WTC11 (cell line): ENCODE results near the gene MAPT. TPM values are rescaled to one million over a fixed set of nuclear protein-coding genes. Genes with fewer than 3 reads are reported as not detected.

ENCODE experiments used
- ATAC-seq: fragments of 200-7000 bp; cut with Tn5 transposase; 2 replicates; pipeline ENCODE4 v1.10.0; 2021; ENCODE audit warnings: mild to moderate bottlenecking, moderate library complexity
- CTCF ChIA-PET: fragments of 300-600 bp; sonication (Branson Sonifier 250); formaldehyde crosslinking; loops from one replicate; lab custom pipeline; 2021; ENCODE audit warnings: antibody characterized with exemption; lab: Charles Lee
- POLR2A ChIA-PET: fragments of 350-600 bp; sonication (Branson Sonifier 250); formaldehyde crosslinking; loops from one replicate; lab custom pipeline; 2021; ENCODE audit warnings: antibody characterized with exemption; lab: Charles Lee
- DNase-seq: peaks from one replicate; pipeline ENCODE4 v3.0.0; 2021; ENCODE audit warnings: low spot score
- H3K27ac Mint-ChIP-seq: 2 replicates; pipeline ENCODE4 v1.8.0; 2021; ENCODE audit warnings: mixed read lengths
- H3K27me3 Mint-ChIP-seq: 2 replicates; pipeline ENCODE4 v1.8.0; 2021; ENCODE audit warnings: low read depth, mild to moderate bottlenecking, moderate library complexity, mixed read lengths
- H3K36me3 Mint-ChIP-seq: 2 replicates; pipeline ENCODE4 v1.8.0; 2021; ENCODE audit warnings: mixed read lengths
- H3K4me1 Mint-ChIP-seq: 2 replicates; pipeline ENCODE4 v1.8.0; 2022; ENCODE audit warnings: mixed read lengths
- H3K4me3 Mint-ChIP-seq: 2 replicates; pipeline ENCODE4 v1.8.0; 2021; ENCODE audit warnings: mild to moderate bottlenecking, moderate library complexity, mixed read lengths
- H3K9me3 Mint-ChIP-seq: 2 replicates; pipeline ENCODE4 v1.8.0; 2021; ENCODE audit warnings: mixed read lengths
- CTCF ChIP-seq: fragments of 200-600 bp; IDR thresholded peaks from 2 replicates; pipeline ENCODE4 v1.8.0; 2022; ENCODE audit warnings: antibody characterized with exemption
- E2F5 ChIP-seq: sonication (generic); formaldehyde crosslinking; IDR thresholded peaks from 2 replicates; pipeline ENCODE4 v1.8.1; 2022; ENCODE audit warnings: mild to moderate bottlenecking, moderate library complexity, missing genetic modification reagents
- FOXJ3 ChIP-seq: sonication (generic); formaldehyde crosslinking; IDR thresholded peaks from 2 replicates; pipeline ENCODE4 v1.9.0; 2021; ENCODE audit warnings: missing genetic modification reagents, mild to moderate bottlenecking, borderline replicate concordance
- HMGA2 ChIP-seq: fragments of 250-450 bp; sonication (Bioruptor Pico); IDR thresholded peaks from 2 replicates; pipeline ENCODE4 v1.4.0; 2021; ENCODE audit warnings: mild to moderate bottlenecking, moderate library complexity
- JAZF1 ChIP-seq: fragments of 250-450 bp; sonication (Bioruptor Pico); IDR thresholded peaks from 2 replicates; pipeline ENCODE4 v1.9.0; 2021; ENCODE audit warnings: moderate library complexity, mild to moderate bottlenecking, inconsistent platforms
- MLX ChIP-seq: sonication (generic); formaldehyde crosslinking; IDR thresholded peaks from 2 replicates; pipeline ENCODE4 v1.8.1; 2023; ENCODE audit warnings: mild to moderate bottlenecking, missing genetic modification reagents, moderate library complexity
- NFYB ChIP-seq: sonication (generic); formaldehyde crosslinking; conservative IDR thresholded peaks from 2 replicates; pipeline ENCODE4 v1.8.0; 2022; ENCODE audit warnings: low read depth, missing genetic modification reagents
- SMAD3 ChIP-seq: sonication (generic); formaldehyde crosslinking; IDR thresholded peaks from 2 replicates; pipeline ENCODE4 v1.8.0; 2022; ENCODE audit warnings: missing genetic modification reagents, mild to moderate bottlenecking, borderline replicate concordance
- TCF7 ChIP-seq: sonication (generic); formaldehyde crosslinking; IDR thresholded peaks from 2 replicates; pipeline ENCODE4 v1.8.0; 2022; ENCODE audit warnings: mild to moderate bottlenecking, low read depth, missing genetic modification reagents, moderate library complexity
- TP53 ChIP-seq: sonication (generic); formaldehyde crosslinking; IDR thresholded peaks from 2 replicates; pipeline ENCODE4 v1.8.1; 2023; ENCODE audit warnings: mild to moderate bottlenecking, missing genetic modification reagents
- ZBTB43 ChIP-seq: sonication (generic); formaldehyde crosslinking; IDR thresholded peaks from 2 replicates; pipeline ENCODE4 v1.8.1; 2023; ENCODE audit warnings: mild to moderate bottlenecking, missing genetic modification reagents
- ZNF138 ChIP-seq: sonication (generic); formaldehyde crosslinking; conservative IDR thresholded peaks from 2 replicates; pipeline ENCODE4 v1.8.1; 2022; ENCODE audit warnings: mild to moderate bottlenecking, moderate library complexity, missing genetic modification reagents
- ZNF263 ChIP-seq: sonication (generic); formaldehyde crosslinking; IDR thresholded peaks from 2 replicates; pipeline ENCODE4 v1.8.1; 2022; ENCODE audit warnings: low read depth, mild to moderate bottlenecking, moderate library complexity, missing genetic modification reagents
- ZNF425 ChIP-seq: fragments of 250-450 bp; sonication (Bioruptor Pico); conservative IDR thresholded peaks from 2 replicates; pipeline ENCODE4 v1.9.0; 2021; ENCODE audit warnings: mild to moderate bottlenecking
- ZNF671 ChIP-seq: fragments of 250-450 bp; sonication (Bioruptor Pico); IDR thresholded peaks from 2 replicates; pipeline ENCODE4 v1.8.0; 2021; ENCODE audit warnings: mild to moderate bottlenecking
- total RNA-seq: library from RNA; stranded (reverse); gene quantifications from 3 replicates; pipeline ENCODE4 v1.2.3, GENCODE V29; 2021
- TF ChIP-seq, protein P1 (sequence below): sonication (generic); formaldehyde crosslinking; IDR thresholded peaks from 2 replicates; pipeline ENCODE4 v1.8.0; 2022; ENCODE audit warnings: mild to moderate bottlenecking, missing genetic modification reagents
- TF ChIP-seq, protein P2 (sequence below): fragments of 250-450 bp; sonication (Bioruptor Pico); IDR thresholded peaks from 2 replicates; pipeline ENCODE4 v1.9.0; 2021; ENCODE audit warnings: mild to moderate bottlenecking
- TF ChIP-seq, protein P3 (sequence below): sonication (generic); formaldehyde crosslinking; IDR thresholded peaks from 2 replicates; pipeline ENCODE4 v1.8.1; 2022; ENCODE audit warnings: low read depth, mild to moderate bottlenecking, moderate library complexity, missing genetic modification reagents, borderline replicate concordance
- TF ChIP-seq, protein P4 (sequence below): sonication (generic); formaldehyde crosslinking; IDR thresholded peaks from 2 replicates; pipeline ENCODE4 v1.8.0; 2023; ENCODE audit warnings: missing genetic modification reagents

Gene MAPT
- total RNA-seq, 1 experiment from 2014 or later = 2.2 TPM

DNA sequence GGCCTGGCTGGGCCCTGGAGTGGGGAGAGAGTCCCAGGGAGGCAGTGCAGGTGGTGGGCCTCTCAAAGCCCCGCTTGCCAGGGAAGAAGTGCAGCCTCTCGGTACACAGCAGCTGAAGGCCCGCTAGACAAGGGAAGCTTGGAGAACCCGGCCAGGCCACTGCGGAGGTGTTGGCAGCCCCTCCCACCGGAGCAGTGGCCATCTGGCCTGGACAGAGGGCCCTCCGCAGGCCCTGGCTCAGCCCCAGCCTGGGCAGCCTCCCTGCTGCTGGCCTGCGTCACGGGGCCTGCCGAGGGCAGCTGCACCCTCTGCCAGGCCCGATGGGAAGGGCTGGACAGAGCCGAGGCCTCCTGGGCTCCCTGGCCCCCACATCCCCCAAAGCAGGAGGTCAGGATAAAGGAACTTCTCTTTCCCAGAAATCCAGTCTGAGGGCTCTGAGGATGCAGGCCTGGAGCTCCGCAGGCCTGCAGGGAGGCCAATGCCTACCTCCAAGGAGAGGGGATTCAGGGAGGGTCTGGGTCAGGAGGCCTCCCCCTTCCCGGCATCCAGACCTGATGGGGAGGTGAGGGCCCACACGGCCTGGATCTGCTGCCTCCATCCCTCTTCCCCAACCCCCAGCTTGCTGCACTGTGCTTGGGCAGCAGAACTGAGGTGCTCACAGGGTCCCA lies 45.4 kb upstream of the MAPT start:
- Mint-ChIP-seq H3K4me3 (no peak overlapping the region), H3K27ac (no peak overlapping the region), H3K27me3 (no peaks in the 10 kb centered on the region; the same call in 1 of the 2 replicates), H3K4me1 (no peaks in the 10 kb centered on the region), H3K9me3 (no peaks in the 10 kb centered on the region), H3K36me3 (no peaks in the 10 kb centered on the region)
- no peak for TF ChIP-seq TP53 (CRISPR knock-in tag)
- TF ChIP-seq ZNF263 (CRISPR knock-in tag) = no peak
- TF ChIP-seq, protein P1, sequence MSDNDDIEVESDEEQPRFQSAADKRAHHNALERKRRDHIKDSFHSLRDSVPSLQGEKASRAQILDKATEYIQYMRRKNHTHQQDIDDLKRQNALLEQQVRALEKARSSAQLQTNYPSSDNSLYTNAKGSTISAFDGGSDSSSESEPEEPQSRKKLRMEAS (CRISPR knock-in tag) = no peak
- no peak for TF ChIP-seq TCF7 (CRISPR knock-in tag)
- no peak for TF ChIP-seq CTCF
- no peak for TF ChIP-seq E2F5 (CRISPR knock-in tag)
- no peak for TF ChIP-seq SMAD3 (CRISPR knock-in tag)
- TF ChIP-seq, protein P2, sequence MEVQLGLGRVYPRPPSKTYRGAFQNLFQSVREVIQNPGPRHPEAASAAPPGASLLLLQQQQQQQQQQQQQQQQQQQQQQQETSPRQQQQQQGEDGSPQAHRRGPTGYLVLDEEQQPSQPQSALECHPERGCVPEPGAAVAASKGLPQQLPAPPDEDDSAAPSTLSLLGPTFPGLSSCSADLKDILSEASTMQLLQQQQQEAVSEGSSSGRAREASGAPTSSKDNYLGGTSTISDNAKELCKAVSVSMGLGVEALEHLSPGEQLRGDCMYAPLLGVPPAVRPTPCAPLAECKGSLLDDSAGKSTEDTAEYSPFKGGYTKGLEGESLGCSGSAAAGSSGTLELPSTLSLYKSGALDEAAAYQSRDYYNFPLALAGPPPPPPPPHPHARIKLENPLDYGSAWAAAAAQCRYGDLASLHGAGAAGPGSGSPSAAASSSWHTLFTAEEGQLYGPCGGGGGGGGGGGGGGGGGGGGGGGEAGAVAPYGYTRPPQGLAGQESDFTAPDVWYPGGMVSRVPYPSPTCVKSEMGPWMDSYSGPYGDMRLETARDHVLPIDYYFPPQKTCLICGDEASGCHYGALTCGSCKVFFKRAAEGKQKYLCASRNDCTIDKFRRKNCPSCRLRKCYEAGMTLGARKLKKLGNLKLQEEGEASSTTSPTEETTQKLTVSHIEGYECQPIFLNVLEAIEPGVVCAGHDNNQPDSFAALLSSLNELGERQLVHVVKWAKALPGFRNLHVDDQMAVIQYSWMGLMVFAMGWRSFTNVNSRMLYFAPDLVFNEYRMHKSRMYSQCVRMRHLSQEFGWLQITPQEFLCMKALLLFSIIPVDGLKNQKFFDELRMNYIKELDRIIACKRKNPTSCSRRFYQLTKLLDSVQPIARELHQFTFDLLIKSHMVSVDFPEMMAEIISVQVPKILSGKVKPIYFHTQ (CRISPR knock-in tag) = no peak
- TF ChIP-seq NFYB (CRISPR knock-in tag) = no peak
- TF ChIP-seq ZNF138 (CRISPR knock-in tag) = no peak
- no peak for TF ChIP-seq HMGA2
- TF ChIP-seq, protein P3, sequence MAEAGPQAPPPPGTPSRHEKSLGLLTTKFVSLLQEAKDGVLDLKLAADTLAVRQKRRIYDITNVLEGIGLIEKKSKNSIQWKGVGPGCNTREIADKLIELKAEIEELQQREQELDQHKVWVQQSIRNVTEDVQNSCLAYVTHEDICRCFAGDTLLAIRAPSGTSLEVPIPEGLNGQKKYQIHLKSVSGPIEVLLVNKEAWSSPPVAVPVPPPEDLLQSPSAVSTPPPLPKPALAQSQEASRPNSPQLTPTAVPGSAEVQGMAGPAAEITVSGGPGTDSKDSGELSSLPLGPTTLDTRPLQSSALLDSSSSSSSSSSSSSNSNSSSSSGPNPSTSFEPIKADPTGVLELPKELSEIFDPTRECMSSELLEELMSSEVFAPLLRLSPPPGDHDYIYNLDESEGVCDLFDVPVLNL = no peak
- ChIA-PET POLR2A (no interaction called here), CTCF (interaction anchor here (0.8 to 2.3 kb wide), 11 partner anchors 13 to 209 kb away, joined by 3 to 12 read pairs (median 3); no protein-coding TSS in a partner anchor)
- no peak for DNase-seq
- ATAC-seq = no peak

GRCh38 chr17:45849536-45849990 lies 44.8 kb upstream of the MAPT start:
- no peak for ATAC-seq
- CTCF ChIA-PET = interaction anchor here (0.8 to 2.3 kb wide), 9 partner anchors 14 to 209 kb away, joined by 3 to 12 read pairs (median 3); no protein-coding TSS in a partner anchor
- DNase-seq = no peak
- Mint-ChIP-seq H3K4me3 (no peak overlapping the region), H3K36me3 (no peaks in the 10 kb centered on the region), H3K9me3 (no peaks in the 10 kb centered on the region), H3K27me3 (peaks cover 1% of the 10 kb centered on the region; the same call in 1 of the 2 replicates), H3K4me1 (no peaks in the 10 kb centered on the region), H3K27ac (no peak overlapping the region)
- POLR2A ChIA-PET = no interaction called here
- TF ChIP-seq CTCF (no peak), JAZF1 (CRISPR knock-in tag) (no peak), FOXJ3 (CRISPR knock-in tag) (no peak), ZBTB43 (no peak), ZNF671 (CRISPR knock-in tag) (no peak), MLX (CRISPR knock-in tag) (no peak), ZNF425 (CRISPR knock-in tag) (no peak)
- TF ChIP-seq, protein P4, sequence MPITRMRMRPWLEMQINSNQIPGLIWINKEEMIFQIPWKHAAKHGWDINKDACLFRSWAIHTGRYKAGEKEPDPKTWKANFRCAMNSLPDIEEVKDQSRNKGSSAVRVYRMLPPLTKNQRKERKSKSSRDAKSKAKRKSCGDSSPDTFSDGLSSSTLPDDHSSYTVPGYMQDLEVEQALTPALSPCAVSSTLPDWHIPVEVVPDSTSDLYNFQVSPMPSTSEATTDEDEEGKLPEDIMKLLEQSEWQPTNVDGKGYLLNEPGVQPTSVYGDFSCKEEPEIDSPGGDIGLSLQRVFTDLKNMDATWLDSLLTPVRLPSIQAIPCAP = no peak
